HFF-Myc (cell line): ENCODE results near the gene ATG4B.

Experiments used
- DNase-seq: peaks from one replicate; pipeline ENCODE4 v3.0.0-alpha.2; 2011; ENCODE audit warnings: low read depth; ENCODE audit errors: extremely low read depth
- H3K4me3 ChIP-seq: replicated peaks from 2 replicates; pipeline ENCODE4 v1.5.1; 2011; ENCODE audit warnings: low read depth, mild to moderate bottlenecking, control low read depth, low read length
- CTCF ChIP-seq: IDR thresholded peaks from 2 replicates; pipeline ENCODE4 v1.5.1; 2012; ENCODE audit warnings: mild to moderate bottlenecking, low read depth, low read length, control low read depth; ENCODE audit errors: missing control alignments

The ATG4B gene

GRCh38 chr2:241673797-241674725, 36.6 kb downstream of the ATG4B start:
- no peak for TF ChIP-seq CTCF
- H3K4me3 ChIP-seq: no peak overlapping the region
- DNase-seq: no peak

GRCh38 chr2:241675885-241676284, 38.4 kb downstream of the ATG4B start:
- TF ChIP-seq CTCF: no peak
- H3K4me3 ChIP-seq: no peak overlapping the region
- no peak for DNase-seq

- no peak for TF ChIP-seq CTCF
- no peak overlapping the region for H3K4me3 ChIP-seq
- no peak for DNase-seq
These were observed 39.2 kb downstream of the ATG4B start for GRCh38 chr2:241676665-241677064.

- no peak for DNase-seq
- TF ChIP-seq CTCF: no peak
- H3K4me3 ChIP-seq: no peak overlapping the region
These were observed 39.9 kb downstream of the ATG4B start for GRCh38 chr2:241677392-241677791.

GRCh38 chr2:241678307-241678706, 40.8 kb downstream of the ATG4B start:
- DNase-seq: no peak
- H3K4me3 ChIP-seq: no peak overlapping the region
- TF ChIP-seq CTCF: no peak

- H3K4me3 ChIP-seq: no peak overlapping the region
- no peak for DNase-seq
- no peak for TF ChIP-seq CTCF
These were observed 41.5 kb downstream of the ATG4B start for GRCh38 chr2:241678784-241679540.
